ENCODE results near the gene SLC25A44.

Gene SLC25A44

DNA sequence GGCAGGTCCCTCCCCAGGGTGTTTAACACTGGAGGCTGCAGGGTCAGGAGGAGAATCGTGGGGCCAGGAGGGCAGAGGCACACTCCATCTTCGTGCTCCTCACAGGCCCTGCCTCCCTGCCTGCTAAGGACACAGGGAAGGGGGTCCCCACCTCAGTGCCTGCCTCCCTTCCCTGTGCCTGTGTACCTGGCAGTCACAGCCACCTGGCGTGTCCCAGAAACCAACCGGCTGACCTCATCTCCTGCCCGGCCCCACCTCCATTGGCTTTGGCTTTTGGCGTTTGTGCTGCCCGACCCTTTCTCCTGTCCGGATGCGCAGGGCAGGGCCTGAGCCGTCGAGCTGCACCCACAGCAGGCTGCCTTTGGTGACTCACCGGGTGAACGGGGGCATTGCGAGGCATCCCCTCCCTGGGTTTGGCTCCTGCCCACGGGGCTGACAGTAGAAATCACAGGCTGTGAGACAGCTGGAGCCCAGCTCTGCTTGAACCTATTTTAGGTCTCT, 47.5 kb downstream of the SLC25A44 start:
- no peak for DNase-seq (ENCODE audit: low spot score)

GRCh38 chr1:156241926-156242325, 48.0 kb downstream of the SLC25A44 start, which contains the start of gene BGLAP:
TSS of gene BGLAP (plus strand) at chr1:156242184. CDS start at chr1:156242232, 48 bp downstream.
- DNase-seq (ENCODE audit: low spot score): no peak

DNA sequence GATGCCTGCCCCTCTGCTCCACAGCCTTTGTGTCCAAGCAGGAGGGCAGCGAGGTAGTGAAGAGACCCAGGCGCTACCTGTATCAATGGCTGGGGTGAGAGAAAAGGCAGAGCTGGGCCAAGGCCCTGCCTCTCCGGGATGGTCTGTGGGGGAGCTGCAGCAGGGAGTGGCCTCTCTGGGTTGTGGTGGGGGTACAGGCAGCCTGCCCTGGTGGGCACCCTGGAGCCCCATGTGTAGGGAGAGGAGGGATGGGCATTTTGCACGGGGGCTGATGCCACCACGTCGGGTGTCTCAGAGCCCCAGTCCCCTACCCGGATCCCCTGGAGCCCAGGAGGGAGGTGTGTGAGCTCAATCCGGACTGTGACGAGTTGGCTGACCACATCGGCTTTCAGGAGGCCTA, 48.8 kb downstream of the SLC25A44 start:
- DNase-seq (ENCODE audit: low spot score): no peak

GRCh38 chr1:156244126-156244525, 50.2 kb downstream of the SLC25A44 start:
- no peak for DNase-seq (ENCODE audit: low spot score)

DNA sequence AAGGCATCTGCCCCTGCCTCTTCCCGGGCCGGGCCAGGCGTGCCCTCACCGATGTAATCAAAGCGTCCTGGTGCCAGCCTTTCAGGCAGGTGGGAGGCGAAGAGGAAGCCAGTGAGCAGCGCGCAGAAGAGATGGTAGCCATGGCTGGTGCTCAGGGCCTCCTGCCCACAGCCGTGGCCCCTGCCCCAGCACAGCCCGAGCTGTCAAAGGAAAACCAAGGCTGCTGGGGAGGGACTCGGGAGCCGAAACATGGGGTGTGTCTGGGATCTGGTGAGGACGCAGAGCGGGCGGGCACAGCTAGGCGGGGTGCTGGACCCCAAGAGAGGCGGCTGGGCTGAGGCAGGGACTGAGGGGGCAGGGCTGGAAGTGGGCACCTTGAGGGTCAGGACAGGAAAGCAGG, 50.8 kb downstream of the SLC25A44 start:
- no peak for DNase-seq (ENCODE audit: low spot score)

DNA sequence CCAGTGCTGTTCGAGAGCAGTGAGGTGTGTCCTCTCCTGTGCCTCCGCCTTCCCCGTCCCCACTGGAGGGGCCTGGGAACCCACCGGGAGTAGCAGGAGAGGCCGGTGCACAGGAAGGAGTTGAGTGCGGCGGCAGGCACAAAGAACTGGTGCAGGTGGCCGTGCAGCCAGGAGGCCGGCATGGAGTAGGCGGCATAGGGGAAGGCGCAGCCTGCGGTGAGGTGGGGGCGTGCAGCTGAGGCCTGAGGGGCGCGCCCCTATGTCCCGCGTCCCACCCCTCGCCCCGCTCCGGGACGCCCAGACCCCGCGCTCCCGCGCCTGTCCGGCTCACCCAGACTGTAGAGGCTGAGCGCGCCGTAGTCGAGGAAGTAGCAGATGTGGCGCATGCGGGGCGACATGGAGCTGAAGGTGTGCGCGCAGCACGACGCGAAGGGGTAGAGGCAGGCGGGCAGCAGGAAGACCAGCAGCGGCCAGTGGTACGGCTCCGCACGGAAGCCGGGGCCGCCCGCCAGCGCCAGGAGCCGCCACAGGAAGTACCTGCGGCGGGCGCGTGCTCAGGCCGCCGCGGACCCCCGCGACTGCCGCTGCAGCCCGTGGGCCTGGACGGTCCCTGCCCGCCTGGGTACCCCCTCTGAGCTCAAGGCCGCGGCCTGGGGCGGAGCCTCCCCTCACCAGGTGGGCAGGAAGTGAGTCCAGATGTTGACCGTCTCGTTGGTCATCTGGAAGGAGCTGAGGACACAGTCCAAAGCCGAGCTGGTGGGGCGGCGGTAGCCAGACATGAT, 51.7 kb downstream of the SLC25A44 start:
- no peak for DNase-seq (ENCODE audit: low spot score)

- DNase-seq (ENCODE audit: low spot score): no peak
These were observed 52.4 kb downstream of the SLC25A44 start for GRCh38 chr1:156246241-156246780.

GRCh38 chr1:156246781-156247459, 53.0 kb downstream of the SLC25A44 start:
- peak; percentile 57 for DNase-seq (ENCODE audit: low spot score)

DNA sequence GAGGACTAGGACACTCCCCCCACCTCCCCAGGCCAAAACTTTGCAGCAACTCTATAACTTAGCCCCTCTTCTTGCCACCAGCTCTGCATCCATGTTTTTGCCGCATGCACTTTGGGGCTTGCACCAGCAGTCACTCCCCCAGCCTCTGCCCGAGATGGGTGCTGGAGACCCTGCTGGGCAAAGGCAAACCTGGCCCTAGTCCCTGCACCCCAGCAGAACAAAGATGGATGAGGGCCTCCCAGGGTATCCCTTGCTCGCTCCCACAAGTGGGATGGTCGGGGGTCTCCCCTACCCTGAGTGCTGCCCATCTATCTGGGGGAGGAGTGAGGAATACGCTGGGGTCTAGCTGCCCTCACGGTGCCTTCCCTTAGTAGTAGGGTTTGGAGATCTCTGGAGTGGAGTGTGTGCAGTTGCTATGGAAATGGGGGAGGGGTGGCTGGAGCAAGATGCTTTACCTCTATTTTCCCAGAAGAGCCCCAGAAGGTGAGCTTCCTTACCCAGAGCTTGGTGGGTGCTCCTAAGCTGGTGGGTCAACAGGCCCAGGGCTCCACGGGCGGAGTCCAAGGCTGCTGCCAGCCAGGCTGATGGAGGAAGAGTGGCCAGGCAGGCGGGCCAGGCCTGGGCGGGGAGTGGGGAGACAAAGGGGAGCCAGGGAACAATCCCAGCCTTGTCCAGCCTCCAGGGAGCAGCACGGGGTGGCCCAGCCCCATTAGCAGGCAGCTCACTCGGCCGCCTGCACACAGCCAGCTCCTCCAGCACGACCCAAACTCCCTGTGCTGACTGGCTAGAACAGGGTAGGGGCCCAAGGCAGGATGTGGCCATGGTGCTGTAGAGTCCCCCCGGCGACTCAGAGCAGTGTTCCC, 53.8 kb downstream of the SLC25A44 start, which contains the start of gene PAQR6:
TSS of gene PAQR6 (minus strand) at position 597 of the 863 bp plus-strand sequence. CDS start 1,325 bp downstream, outside the sequence.
- DNase-seq (ENCODE audit: low spot score): peak; percentile 98

GRCh38 chr1:156248323-156248683, 54.4 kb downstream of the SLC25A44 start:
- no peak for DNase-seq (ENCODE audit: low spot score)

DNA sequence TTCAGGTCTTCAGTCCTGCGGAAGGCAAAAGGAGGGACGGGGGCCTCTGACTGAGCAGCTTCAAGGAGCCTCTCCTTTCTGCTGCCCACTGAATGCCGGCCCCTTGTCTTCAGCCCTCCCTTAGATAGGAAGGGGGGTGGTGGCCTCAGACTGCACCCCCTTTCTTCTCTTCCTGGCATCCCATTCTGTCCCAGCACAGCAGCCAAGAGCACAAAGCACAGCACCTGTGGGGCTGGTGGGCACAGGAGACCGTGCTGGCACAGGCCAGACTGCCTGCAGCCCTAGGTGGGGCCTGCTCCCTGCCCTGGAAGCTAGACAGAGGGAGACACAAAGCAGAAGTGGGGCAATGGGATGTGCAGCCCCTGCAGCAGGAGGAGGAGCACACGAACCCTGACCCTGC, 55.7 kb downstream of the SLC25A44 start:
- no peak for DNase-seq (ENCODE audit: low spot score)

DNA sequence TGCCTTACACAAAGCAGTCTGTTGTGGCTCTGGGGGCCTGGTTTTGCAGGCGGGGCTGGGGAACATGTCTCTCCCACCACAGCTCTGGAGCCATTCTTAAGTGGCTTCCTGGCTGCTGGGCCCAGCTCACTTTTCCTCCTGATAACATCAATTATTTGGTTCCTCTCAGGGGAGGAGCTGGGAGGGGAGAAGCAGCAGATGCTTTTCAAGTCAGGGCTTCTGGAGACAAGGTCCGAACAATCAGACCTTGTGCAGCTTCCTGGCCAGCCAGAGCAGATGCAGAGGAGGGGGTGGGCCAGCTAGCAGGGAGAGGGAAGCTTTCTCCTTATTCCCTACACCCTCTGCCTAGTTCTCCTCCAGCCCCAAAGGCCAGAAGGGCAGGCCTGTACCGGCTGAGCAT, 57.6 kb downstream of the SLC25A44 start:
- DNase-seq (ENCODE audit: low spot score): peak; percentile 70

DNA sequence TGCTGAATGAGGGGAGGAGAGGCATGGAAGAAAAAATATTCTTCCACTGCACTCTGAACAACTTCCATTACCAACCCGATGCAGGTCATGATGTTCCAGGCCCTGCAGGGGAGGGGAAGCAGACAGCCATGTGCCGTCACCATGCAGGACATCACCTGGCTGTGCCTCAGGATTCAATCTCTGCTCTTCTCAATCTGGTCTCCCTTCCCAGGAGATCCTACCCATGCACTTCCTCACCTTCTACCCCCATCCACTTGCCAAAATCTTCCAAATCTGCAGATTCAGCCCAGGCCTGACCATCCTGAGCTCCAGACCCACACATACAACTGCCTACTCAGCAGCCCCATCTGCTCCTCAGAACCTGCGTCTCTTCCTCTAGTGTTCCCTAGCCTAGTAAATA, 59.7 kb downstream of the SLC25A44 start:
- DNase-seq (ENCODE audit: low spot score): no peak

DNA sequence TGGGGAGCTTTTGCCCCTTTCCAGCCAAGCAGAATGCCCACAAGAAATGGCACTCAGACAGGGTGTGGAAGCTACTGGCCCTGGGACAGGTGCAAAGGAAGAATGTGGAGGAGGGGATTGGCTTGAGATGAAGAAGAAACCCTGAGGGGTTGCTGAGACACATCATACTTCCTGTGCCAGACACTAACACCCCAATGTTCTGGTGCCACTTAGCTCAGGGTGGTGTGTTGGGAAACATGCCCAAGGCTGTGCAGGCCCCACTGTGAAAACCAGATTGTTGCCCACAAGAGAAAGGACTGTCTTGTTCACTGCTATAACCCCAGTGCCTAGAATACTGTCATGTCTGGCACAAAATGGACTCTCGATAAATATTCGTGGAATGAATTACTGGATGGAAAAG, 63.8 kb downstream of the SLC25A44 start:
- DNase-seq (ENCODE audit: low spot score): peak; percentile 68

DNA sequence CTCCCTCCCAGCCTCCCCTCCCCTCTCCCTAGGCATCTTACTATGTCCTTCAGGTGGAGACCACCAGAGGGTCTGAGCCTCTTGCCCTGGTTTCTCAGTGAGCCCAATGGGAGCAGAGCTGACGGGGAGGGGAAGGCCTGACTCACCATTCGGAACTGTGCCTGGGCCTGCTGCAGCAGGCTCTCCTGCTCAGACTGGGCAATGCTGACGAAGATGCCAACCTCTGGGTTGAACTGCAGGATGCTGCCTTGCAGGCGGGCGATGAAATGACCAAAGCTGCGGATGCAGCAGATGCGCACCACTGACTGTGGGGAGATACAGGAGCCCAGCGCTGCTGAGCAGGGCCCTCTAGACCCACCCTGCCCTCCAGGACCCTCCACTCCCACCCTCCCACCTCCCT, 65.0 kb downstream of the SLC25A44 start:
- no peak for DNase-seq (ENCODE audit: low spot score)

GRCh38 chr1:156259805-156260204, 65.9 kb downstream of the SLC25A44 start:
- DNase-seq (ENCODE audit: low spot score): peak; percentile 82

GRCh38 chr1:156260896-156261295, 67.0 kb downstream of the SLC25A44 start:
- DNase-seq (ENCODE audit: low spot score): peak; percentile 85

Data from globus pallidus (tissue), 1 donor.